Measurements from ENCODE around the gene PFKM.

PFKM gene

DNA sequence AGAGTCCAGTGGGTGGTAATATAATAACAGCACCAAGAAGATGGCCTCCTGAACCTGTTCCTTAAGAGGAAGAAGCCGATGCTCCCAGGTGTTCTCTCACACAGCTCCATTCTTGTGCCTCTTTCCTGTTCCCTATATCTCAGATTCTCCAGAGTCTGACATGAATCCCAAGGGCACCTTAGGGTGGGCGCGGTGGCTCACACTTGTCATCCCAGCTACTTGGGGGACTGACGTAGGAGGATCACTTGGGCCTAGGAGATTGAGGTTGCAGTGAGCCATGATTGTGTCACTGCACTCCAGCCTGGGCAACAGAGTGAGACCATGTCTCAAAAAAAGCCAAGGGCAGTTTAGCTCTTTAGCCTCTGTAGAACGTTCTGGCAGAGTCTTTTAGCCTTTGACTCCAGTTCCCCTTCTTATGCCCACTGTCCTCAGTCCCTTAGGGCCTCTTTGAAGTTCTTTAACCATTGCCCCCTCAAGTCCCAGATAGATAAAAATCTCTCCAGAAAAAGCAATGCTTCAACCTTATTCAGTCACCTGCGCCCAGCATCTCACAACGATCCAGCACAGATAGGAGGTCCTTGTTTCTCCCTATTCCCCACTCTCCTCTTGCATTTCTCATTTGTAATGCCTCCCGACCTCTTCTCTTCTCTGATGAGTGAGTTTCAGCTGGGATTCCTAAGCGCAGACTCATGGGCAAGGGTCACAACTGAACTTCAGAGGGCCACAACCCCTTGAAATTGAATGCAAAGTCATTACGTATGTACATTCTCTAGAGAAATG, 68.9 kb downstream of the PFKM start:
- no peaks in the 10 kb centered on the region for H3K36me3 ChIP-seq (ENCODE audit: insufficient read depth, low read length)
- no peak overlapping the region for H3K27ac ChIP-seq (ENCODE audit: low read length)
- no peak overlapping the region for H3K4me3 ChIP-seq (ENCODE audit: low read depth in 1 of 2, low read length in 2 of 2)
- no peaks in the 10 kb centered on the region for H3K79me2 ChIP-seq (ENCODE audit: insufficient read depth, low read length)
- DNase-seq (no peak), ATAC-seq (ENCODE audit: insufficient read depth, low read depth) (no peak)
- no peaks in the 10 kb centered on the region for H3K9me3 ChIP-seq (ENCODE audit: insufficient read depth, low read length, severe bottlenecking)
- no peaks in the 10 kb centered on the region for H4K20me1 ChIP-seq (ENCODE audit: insufficient read depth, low read length)
- H3K27me3 ChIP-seq (ENCODE audit: insufficient read depth, low read length, poor library complexity): peaks cover 24% of the 10 kb centered on the region
- peaks cover 5% of the 10 kb centered on the region for H3K4me1 ChIP-seq (ENCODE audit: insufficient read depth, low read length)
- H2AFZ ChIP-seq (ENCODE audit: low read depth, low read length): no peak overlapping the region
- TF ChIP-seq CTCF (IDR thresholded peaks at IDR 0.05; ENCODE audit: borderline replicate concordance, extremely low read depth, low read length, poor library complexity, severe bottlenecking) (no peak), EZH2 (IDR thresholded peaks at IDR 0.05; ENCODE audit: borderline replicate concordance, low read depth, low read length, severe bottlenecking) (no peak)
- H3K9ac ChIP-seq (ENCODE audit: low read depth, low read length): no peak overlapping the region
- H3K4me2 ChIP-seq (ENCODE audit: insufficient read depth, low read length): no peak overlapping the region

DNA sequence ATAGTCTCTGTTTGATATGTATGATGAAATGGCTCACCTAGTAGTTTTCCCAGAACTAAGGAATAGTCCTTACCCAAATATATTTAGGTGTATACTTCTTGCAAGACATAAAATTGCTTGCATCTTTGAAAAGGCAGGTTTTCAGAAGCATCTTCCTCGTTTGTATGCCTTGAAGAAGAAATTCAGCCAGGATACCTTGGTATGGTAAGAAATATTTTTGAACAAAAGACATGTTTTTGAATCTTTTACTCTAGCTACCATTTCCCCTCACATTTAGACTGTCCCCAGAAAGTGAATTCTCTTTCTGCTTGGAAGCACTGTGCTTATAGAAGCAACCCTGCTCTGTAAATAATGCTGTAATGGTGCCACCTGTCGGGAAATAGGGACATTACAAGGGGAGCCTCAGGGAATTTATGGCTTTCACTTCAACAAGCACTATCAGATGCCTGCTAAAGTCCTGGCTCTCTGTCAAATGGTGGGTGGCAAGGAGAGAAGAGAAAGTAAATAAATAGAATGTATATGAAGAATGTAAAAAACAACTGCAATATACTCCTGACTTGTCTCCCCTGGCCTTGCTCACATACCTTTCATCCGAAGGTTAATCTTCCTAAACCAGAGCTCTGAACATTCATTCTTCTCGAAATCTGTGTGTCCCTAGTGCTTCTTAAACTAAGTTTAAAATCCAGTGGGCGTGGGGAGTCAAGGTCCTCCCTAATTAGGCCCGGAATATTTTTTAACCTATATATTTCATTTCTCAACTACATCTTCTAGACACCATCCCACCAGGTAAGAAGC, 70.4 kb downstream of the PFKM start:
- Histone ChIP-seq H4K20me1 (ENCODE audit: insufficient read depth, low read length) (no peaks in the 10 kb centered on the region), H3K4me1 (ENCODE audit: insufficient read depth, low read length) (no peaks in the 10 kb centered on the region), H3K9ac (ENCODE audit: low read depth, low read length) (no peak overlapping the region), H3K36me3 (ENCODE audit: insufficient read depth, low read length) (no peaks in the 10 kb centered on the region), H3K79me2 (ENCODE audit: insufficient read depth, low read length) (no peaks in the 10 kb centered on the region), H3K9me3 (ENCODE audit: insufficient read depth, low read length, severe bottlenecking) (no peaks in the 10 kb centered on the region), H2AFZ (ENCODE audit: low read depth, low read length) (no peak overlapping the region), H3K4me2 (ENCODE audit: insufficient read depth, low read length) (no peak overlapping the region), H3K4me3 (ENCODE audit: low read depth in 1 of 2, low read length in 2 of 2) (no peak overlapping the region), H3K27me3 (ENCODE audit: insufficient read depth, low read length, poor library complexity) (peaks cover 28% of the 10 kb centered on the region), H3K27ac (ENCODE audit: low read length) (no peak overlapping the region)
- DNase-seq (peak; percentile 69), ATAC-seq (ENCODE audit: insufficient read depth, low read depth) (peak; percentile 90)
- no peak for TF ChIP-seq EZH2 (IDR thresholded peaks at IDR 0.05; ENCODE audit: borderline replicate concordance, low read depth, low read length, severe bottlenecking)
- peak; percentile 93 for TF ChIP-seq CTCF (IDR thresholded peaks at IDR 0.05; ENCODE audit: borderline replicate concordance, extremely low read depth, low read length, poor library complexity, severe bottlenecking)

GRCh38 chr12:48191096-48191495, 71.9 kb downstream of the PFKM start:
- no peak for ATAC-seq (ENCODE audit: insufficient read depth, low read depth)

DNA sequence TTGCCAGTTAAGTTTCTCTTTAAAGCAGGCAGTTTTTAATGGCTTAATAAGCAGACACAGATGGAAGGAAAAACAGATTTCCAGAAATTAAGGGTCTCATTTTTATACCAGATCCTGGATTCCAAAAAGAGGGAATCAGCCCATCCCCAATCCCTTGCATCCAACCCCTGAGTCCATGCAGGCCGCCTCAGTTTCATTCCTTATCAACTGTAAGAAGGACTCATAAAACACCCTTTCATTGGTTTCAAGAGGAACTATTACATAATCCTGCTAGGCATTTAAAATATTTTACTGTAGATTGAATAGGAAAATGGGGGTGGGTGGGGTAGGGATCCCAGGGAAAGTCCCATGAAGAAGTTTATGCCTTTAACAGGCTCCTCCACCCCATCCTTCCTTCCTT, 73.7 kb downstream of the PFKM start:
- Histone ChIP-seq H3K27me3 (ENCODE audit: insufficient read depth, low read length, poor library complexity) (peaks cover 19% of the 10 kb centered on the region), H3K9me3 (ENCODE audit: insufficient read depth, low read length, severe bottlenecking) (no peaks in the 10 kb centered on the region), H4K20me1 (ENCODE audit: insufficient read depth, low read length) (no peaks in the 10 kb centered on the region), H3K4me3 (ENCODE audit: low read depth in 1 of 2, low read length in 2 of 2) (no peak overlapping the region), H2AFZ (ENCODE audit: low read depth, low read length) (no peak overlapping the region), H3K4me1 (ENCODE audit: insufficient read depth, low read length) (no peaks in the 10 kb centered on the region), H3K27ac (ENCODE audit: low read length) (no peak overlapping the region), H3K4me2 (ENCODE audit: insufficient read depth, low read length) (no peak overlapping the region), H3K36me3 (ENCODE audit: insufficient read depth, low read length) (no peaks in the 10 kb centered on the region), H3K79me2 (ENCODE audit: insufficient read depth, low read length) (no peaks in the 10 kb centered on the region), H3K9ac (ENCODE audit: low read depth, low read length) (no peak overlapping the region)
- ATAC-seq (ENCODE audit: insufficient read depth, low read depth) (no peak), DNase-seq (no peak)
- TF ChIP-seq CTCF (IDR thresholded peaks at IDR 0.05; ENCODE audit: borderline replicate concordance, extremely low read depth, low read length, poor library complexity, severe bottlenecking) (no peak), EZH2 (IDR thresholded peaks at IDR 0.05; ENCODE audit: borderline replicate concordance, low read depth, low read length, severe bottlenecking) (no peak)

More at GRCh38 chr12:48191096-48191495, 71.9 kb downstream of the PFKM start:
- no peak for TF ChIP-seq EZH2 (IDR thresholded peaks at IDR 0.05; ENCODE audit: borderline replicate concordance, low read depth, low read length, severe bottlenecking)
- Histone ChIP-seq H3K9me3 (ENCODE audit: insufficient read depth, low read length, severe bottlenecking) (no peaks in the 10 kb centered on the region), H3K27me3 (ENCODE audit: insufficient read depth, low read length, poor library complexity) (peaks cover 23% of the 10 kb centered on the region), H3K4me2 (ENCODE audit: insufficient read depth, low read length) (no peak overlapping the region), H3K36me3 (ENCODE audit: insufficient read depth, low read length) (no peaks in the 10 kb centered on the region), H3K9ac (ENCODE audit: low read depth, low read length) (no peak overlapping the region), H3K79me2 (ENCODE audit: insufficient read depth, low read length) (no peaks in the 10 kb centered on the region), H2AFZ (ENCODE audit: low read depth, low read length) (no peak overlapping the region), H3K4me1 (ENCODE audit: insufficient read depth, low read length) (no peaks in the 10 kb centered on the region), H3K4me3 (ENCODE audit: low read depth in 1 of 2, low read length in 2 of 2) (no peak overlapping the region), H3K27ac (ENCODE audit: low read length) (no peak overlapping the region), H4K20me1 (ENCODE audit: insufficient read depth, low read length) (no peaks in the 10 kb centered on the region)
- DNase-seq: no peak
